MM.1S (cell line): ENCODE data around the gene ZNF534.
"Not testable (repeated sequence)": the region's sequence is repeated elsewhere in the genome, so short reads cannot be mapped to it uniquely, and the experiment has no call there.

Experiments
- EZH2 ChIP-seq: fragments of 300-600 bp; sonication (generic); optimal IDR thresholded peaks from 2 replicates; pipeline ENCODE3; 2017; ENCODE audit warnings: low read depth, mild to moderate bottlenecking, antibody characterized with exemption, low read length, mixed read lengths
- TF ChIP-seq, protein P1 (sequence below): fragments of 300-600 bp; sonication (generic); IDR thresholded peaks from 2 replicates; pipeline ENCODE4 v1.5.1; 2016; ENCODE audit warnings: antibody characterized with exemption, low read length, mixed read lengths

DNA sequence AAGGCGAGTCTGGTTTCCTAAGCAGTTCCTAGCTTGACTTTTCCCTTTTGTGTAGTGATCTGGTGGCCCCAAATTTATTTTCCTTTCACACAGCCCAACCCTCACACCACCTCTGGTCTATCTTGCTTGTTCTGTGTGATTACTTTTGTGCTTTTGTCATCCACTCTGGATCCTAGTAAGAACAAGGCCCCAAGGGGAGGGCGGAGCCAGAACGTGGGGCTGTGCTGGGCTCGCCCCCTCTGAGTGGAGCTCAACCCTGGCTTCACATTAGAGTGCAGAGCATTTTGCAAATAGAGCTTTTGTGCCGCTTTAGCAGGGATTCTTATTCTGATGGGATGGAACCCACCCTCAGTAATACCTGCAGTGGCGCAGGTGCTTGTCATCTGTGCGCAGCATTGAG, 56.1 kb downstream of the ZNF534 start:
- TF ChIP-seq, protein P1, sequence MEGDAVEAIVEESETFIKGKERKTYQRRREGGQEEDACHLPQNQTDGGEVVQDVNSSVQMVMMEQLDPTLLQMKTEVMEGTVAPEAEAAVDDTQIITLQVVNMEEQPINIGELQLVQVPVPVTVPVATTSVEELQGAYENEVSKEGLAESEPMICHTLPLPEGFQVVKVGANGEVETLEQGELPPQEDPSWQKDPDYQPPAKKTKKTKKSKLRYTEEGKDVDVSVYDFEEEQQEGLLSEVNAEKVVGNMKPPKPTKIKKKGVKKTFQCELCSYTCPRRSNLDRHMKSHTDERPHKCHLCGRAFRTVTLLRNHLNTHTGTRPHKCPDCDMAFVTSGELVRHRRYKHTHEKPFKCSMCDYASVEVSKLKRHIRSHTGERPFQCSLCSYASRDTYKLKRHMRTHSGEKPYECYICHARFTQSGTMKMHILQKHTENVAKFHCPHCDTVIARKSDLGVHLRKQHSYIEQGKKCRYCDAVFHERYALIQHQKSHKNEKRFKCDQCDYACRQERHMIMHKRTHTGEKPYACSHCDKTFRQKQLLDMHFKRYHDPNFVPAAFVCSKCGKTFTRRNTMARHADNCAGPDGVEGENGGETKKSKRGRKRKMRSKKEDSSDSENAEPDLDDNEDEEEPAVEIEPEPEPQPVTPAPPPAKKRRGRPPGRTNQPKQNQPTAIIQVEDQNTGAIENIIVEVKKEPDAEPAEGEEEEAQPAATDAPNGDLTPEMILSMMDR = not testable (repeated sequence)
- not testable (repeated sequence) for TF ChIP-seq EZH2
